K562 (cell line): ENCODE data around the gene CSAD. TPM values are rescaled to one million over a fixed set of nuclear protein-coding genes. Genes with fewer than 3 reads are reported as not detected.

Source experiments
- polyA plus RNA-seq, 8 experiments: library from polyadenylated mRNA; depleted of rRNA in 4 of 8; stranded (reverse) in 5 of 8; unstranded in 3 of 8; fragments of >200 nt; fragmentation: Nextera tagmentation in 2 of 8; fragmentation: Illumina TruSeq in 1 of 8; extraction: Ambion mirVana in 2 of 8; extraction: Trizol in 1 of 8; gene quantifications; 2 replicates each; pipeline versions ENCODE4 v1.2.1 to v1.2.3, GENCODE V29; 2011 to 2014; ENCODE audit warnings: inconsistent platforms in 1 of 8, missing spikeins in 1 of 8
- total RNA-seq, 7 experiments: library from RNA; depleted of rRNA in 6 of 7; stranded (reverse); fragments of >200 nt in 6 of 7; fragmentation: Illumina TruSeq in 2 of 7; extraction: Trizol in 2 of 7; gene quantifications; 2 replicates each; pipeline versions ENCODE4 v1.2.1 to v1.2.3, GENCODE V29; 2011 to 2021; ENCODE audit warnings: low replicate concordance in 1 of 7
- TF ChIP-seq, protein P1 (sequence below): fragments of 200-600 bp; sonication (generic); IDR thresholded peaks from one replicate; pipeline ENCODE4 v1.6.1; 2012; ENCODE audit warnings: mild to moderate bottlenecking, low read depth, low read length, inconsistent platforms

CSAD gene
- total and polyA plus RNA-seq, 9 of the 15 experiments (the other 6 are each of a cell fraction or from before 2014, with no cell fraction given), result 1.8 to 19.6 (median 8.1) TPM

DNA sequence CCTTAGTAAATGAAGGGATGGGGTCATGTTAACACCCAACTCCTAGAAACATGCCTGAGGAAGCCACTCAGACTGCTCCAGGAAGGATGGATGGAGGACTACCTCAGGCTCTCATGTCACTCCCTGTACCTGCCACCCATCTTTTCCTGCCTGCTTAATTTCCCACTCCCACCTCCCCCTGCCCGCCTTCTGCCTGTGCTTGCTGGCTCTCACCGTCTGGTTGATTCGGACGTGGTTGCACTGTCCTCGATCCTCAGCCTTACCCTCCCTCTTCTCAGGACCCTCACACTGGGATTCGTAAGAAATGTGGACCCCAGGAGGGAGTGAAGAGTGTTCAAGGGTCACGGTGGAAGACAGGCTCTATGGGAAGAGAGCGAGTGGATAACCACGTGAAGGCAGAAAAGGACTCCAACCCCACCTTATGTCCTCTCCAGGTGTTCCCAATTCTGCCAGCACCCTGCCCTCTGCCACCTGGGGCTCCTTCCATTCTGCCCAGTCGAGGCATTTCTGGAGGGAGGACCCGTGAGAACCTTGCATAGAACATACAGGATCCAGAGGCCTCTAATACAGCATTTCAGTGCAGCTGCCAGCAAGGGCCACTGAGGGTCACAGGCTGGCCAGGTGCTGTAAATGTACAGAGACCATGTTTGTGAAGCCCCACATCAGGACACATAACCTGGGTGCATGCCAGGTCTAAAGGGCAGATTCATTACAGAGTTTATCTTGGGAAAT lies 13.4 kb upstream of the CSAD start (continued):
- TF ChIP-seq, protein P1, sequence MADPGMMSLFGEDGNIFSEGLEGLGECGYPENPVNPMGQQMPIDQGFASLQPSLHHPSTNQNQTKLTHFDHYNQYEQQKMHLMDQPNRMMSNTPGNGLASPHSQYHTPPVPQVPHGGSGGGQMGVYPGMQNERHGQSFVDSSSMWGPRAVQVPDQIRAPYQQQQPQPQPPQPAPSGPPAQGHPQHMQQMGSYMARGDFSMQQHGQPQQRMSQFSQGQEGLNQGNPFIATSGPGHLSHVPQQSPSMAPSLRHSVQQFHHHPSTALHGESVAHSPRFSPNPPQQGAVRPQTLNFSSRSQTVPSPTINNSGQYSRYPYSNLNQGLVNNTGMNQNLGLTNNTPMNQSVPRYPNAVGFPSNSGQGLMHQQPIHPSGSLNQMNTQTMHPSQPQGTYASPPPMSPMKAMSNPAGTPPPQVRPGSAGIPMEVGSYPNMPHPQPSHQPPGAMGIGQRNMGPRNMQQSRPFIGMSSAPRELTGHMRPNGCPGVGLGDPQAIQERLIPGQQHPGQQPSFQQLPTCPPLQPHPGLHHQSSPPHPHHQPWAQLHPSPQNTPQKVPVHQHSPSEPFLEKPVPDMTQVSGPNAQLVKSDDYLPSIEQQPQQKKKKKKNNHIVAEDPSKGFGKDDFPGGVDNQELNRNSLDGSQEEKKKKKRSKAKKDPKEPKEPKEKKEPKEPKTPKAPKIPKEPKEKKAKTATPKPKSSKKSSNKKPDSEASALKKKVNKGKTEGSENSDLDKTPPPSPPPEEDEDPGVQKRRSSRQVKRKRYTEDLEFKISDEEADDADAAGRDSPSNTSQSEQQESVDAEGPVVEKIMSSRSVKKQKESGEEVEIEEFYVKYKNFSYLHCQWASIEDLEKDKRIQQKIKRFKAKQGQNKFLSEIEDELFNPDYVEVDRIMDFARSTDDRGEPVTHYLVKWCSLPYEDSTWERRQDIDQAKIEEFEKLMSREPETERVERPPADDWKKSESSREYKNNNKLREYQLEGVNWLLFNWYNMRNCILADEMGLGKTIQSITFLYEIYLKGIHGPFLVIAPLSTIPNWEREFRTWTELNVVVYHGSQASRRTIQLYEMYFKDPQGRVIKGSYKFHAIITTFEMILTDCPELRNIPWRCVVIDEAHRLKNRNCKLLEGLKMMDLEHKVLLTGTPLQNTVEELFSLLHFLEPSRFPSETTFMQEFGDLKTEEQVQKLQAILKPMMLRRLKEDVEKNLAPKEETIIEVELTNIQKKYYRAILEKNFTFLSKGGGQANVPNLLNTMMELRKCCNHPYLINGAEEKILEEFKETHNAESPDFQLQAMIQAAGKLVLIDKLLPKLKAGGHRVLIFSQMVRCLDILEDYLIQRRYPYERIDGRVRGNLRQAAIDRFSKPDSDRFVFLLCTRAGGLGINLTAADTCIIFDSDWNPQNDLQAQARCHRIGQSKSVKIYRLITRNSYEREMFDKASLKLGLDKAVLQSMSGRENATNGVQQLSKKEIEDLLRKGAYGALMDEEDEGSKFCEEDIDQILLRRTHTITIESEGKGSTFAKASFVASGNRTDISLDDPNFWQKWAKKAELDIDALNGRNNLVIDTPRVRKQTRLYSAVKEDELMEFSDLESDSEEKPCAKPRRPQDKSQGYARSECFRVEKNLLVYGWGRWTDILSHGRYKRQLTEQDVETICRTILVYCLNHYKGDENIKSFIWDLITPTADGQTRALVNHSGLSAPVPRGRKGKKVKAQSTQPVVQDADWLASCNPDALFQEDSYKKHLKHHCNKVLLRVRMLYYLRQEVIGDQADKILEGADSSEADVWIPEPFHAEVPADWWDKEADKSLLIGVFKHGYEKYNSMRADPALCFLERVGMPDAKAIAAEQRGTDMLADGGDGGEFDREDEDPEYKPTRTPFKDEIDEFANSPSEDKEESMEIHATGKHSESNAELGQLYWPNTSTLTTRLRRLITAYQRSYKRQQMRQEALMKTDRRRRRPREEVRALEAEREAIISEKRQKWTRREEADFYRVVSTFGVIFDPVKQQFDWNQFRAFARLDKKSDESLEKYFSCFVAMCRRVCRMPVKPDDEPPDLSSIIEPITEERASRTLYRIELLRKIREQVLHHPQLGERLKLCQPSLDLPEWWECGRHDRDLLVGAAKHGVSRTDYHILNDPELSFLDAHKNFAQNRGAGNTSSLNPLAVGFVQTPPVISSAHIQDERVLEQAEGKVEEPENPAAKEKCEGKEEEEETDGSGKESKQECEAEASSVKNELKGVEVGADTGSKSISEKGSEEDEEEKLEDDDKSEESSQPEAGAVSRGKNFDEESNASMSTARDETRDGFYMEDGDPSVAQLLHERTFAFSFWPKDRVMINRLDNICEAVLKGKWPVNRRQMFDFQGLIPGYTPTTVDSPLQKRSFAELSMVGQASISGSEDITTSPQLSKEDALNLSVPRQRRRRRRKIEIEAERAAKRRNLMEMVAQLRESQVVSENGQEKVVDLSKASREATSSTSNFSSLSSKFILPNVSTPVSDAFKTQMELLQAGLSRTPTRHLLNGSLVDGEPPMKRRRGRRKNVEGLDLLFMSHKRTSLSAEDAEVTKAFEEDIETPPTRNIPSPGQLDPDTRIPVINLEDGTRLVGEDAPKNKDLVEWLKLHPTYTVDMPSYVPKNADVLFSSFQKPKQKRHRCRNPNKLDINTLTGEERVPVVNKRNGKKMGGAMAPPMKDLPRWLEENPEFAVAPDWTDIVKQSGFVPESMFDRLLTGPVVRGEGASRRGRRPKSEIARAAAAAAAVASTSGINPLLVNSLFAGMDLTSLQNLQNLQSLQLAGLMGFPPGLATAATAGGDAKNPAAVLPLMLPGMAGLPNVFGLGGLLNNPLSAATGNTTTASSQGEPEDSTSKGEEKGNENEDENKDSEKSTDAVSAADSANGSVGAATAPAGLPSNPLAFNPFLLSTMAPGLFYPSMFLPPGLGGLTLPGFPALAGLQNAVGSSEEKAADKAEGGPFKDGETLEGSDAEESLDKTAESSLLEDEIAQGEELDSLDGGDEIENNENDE, result no peak
